ENCODE results near the gene PDIA2.

The PDIA2 gene

DNA sequence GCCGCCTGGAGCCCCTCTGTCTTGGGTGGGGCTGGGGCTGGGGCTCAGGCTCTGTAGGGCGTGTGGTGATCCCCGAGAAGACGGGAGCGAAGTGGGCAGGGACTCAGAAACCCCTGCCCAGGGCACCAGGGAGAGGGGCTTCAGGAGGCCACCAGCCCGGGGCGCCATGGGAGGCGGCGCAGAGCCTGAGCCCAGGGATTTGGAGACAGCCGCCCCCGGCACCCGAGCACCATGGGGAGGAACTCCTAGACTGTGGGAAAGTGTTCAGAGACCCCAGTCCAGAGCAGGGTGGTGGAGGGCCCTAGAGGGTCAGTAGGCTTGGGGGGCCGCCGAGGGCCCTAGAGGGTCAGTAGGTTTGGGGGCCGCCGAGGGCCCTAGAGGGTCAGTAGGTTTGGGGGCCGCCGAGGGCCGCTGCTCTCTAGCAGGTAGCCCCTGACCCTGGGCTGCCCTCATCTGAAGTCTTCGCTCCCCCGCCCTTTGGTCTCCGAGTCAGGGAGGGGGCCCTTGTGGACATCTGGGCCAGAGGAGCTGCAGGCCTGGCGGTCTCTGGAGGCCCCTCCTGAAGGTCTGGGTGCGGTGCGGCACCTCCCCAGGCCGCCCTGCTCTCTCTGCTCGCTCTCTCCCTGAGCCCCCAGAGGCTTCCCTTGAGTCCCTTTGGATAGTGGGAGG lies 1.8 kb upstream of the PDIA2 start:
- no peak for DNase-seq

DNA sequence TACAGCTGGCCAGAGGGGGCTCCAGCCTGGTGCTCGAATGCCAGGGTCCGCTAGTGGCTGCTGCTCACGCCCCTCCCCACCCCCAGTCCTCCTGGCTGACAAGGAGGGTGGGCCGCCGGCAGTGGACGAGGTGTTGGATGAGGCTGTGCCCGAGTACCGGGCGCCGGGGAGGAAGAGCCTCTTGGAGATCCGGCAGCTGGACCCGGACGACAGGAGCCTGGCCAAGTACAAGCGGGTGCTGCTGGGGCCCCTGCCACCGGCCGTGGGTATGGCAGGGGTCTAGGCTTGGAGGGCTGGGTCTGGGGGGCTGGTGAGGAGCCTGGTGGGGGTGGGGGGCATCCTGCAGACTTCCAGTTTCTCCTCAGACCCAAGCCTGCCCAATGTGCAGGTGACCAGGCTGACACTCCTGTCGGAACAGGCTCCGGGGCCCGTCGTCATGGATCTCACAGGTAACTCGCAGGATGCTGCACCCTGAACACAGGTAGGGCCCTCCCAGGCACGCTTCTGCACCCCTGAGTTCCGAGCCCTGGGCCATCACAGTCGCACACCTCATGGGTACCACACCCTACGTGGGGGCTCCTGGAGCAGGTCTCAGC lies 1.2 kb upstream of the PDIA2 start:
- no peak for DNase-seq

DNA sequence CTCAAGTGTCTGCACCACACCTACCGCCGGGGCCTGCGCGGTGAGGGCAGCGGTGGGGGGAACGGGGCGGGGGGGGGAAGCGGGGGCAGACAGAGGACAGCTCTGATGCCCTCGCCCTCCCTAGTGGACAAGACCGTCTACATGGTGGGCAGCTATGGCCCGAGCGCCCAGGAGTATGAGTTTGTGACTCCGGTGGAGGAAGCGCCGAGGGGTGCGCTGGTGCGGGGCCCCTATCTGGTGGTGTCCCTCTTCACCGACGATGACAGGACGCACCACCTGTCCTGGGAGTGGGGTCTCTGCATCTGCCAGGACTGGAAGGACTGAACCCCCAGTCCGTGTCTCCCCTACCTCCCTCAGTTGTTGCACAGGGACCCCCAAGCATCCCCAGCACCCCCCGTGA lies 473 bp upstream of the PDIA2 start:
- DNase-seq: no peak

DNA sequence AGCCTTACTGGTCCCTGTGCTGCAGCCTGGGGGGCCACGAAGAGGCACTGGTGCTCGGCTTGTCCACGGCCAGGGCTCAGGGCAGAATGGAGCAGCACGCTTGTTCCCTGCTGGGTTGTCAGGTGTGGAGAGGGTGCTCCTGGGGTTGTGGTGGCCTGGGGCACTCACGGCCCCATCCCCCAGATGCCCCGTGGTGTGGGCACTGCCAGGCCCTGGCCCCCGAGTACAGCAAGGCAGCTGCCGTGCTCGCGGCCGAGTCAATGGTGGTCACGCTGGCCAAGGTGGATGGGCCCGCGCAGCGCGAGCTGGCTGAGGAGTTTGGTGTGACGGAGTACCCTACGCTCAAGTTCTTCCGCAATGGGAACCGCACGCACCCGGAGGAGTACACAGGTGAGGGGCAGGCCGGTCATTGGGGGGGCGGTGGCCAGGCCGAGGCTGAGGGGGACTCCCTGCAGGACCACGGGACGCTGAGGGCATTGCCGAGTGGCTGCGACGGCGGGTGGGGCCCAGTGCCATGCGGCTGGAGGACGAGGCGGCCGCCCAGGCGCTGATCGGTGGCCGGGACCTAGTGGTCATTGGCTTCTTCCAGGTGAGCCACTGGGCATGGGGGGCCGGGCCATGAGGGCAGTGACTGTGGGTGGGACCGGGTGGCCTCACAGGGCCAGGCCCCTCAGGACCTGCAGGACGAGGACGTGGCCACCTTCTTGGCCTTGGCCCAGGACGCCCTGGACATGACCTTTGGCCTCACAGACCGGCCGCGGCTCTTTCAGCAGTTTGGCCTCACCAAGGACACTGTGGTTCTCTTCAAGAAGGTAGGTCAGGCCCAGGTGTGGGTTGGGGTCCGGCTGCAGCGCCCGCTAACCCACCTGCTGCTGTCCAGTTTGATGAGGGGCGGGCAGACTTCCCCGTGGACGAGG lies 1.5 kb downstream of the PDIA2 start:
- no peak for DNase-seq

DNA sequence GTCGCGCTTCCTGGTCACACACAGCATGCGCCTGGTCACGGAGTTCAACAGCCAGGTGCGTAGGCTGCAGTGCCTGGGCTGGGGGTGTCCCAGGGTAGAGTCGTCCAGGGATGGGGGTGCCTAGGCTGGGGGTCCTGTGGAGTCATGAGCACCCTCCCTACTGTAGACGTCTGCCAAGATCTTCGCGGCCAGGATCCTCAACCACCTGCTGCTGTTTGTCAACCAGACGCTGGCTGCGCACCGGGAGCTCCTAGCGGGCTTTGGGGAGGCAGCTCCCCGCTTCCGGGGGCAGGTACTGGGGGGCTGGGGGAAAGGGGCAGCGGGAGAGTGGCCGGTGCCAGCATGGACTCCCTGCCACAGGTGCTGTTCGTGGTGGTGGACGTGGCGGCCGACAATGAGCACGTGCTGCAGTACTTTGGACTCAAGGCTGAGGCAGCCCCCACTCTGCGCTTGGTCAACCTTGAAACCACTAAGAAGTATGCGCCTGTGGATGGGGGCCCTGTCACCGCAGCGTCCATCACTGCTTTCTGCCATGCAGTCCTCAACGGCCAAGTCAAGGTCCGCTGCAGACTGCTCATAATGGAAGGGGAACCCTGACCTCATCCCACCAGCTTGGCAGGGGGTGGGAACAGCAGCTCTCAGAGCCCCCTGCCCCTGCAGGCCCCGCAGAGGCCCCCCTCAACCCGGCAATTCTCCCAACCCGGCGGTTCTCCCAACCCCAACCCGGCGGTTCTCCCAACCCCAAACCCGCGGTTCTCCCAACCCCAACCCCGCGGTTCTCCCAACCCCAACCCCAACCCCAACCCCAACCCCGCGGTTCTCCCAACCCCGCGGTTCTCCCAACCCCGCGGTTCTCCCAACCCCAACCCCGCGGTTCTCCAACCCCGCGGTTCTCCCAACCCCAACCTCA lies 2.4 kb downstream of the PDIA2 start:
- no peak for DNase-seq

DNA sequence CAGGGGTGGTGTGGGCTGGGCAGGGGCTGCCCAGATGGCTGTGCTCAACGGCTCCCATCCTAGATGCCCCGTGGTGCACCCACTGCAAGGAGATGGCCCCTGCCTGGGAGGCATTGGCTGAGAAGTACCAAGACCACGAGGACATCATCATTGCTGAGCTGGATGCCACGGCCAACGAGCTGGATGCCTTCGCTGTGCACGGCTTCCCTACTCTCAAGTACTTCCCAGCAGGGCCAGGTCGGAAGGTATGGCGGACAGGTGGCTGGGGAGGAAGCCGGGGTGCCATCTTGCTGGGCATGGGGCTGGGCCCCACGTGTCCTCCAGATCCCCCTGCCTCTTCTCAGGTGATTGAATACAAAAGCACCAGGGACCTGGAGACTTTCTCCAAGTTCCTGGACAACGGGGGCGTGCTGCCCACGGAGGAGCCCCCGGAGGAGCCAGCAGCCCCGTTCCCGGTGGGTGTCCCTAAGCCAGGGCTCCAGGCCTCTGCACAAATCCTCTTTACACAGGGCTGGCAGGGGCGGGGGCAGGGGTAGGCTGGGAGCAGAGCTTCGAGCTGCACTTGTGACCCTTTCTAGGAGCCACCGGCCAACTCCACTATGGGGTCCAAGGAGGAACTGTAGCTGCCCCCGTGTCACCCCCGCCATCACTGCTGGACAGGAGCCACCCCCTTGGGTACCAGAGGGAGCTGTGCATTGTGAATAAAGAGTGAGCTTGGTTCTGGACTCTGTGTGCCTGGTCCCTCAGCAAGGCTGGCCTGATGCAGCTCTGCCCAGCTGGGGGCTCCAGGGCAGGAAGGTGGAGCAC lies 3.7 kb downstream of the PDIA2 start:
- DNase-seq: no peak

DNA sequence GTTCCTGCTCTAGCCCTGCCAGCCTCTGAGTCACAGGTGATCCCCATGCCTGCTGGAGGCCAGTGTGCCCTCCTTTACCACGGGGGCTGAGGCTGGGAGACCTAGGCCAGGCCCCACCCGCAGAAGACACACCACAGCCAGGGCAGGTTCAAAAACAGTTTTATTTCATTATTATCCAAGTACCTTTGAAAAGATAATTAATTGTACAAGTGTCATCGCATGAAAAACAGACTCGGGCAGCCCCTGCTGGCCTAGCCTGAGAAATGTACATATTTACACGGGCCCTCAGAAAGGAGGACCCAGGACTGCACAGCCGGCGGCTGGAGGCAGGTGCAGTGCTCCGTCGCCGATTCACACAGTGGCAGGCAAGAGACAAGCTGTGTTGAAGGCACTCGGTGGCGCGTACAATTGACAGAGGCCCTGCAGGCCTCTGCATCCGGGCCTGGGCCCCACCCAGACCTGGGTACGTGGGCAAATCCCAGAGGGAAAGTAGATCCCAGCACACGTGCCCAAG lies 4.4 kb downstream of the PDIA2 start:
- no peak for DNase-seq

DNA sequence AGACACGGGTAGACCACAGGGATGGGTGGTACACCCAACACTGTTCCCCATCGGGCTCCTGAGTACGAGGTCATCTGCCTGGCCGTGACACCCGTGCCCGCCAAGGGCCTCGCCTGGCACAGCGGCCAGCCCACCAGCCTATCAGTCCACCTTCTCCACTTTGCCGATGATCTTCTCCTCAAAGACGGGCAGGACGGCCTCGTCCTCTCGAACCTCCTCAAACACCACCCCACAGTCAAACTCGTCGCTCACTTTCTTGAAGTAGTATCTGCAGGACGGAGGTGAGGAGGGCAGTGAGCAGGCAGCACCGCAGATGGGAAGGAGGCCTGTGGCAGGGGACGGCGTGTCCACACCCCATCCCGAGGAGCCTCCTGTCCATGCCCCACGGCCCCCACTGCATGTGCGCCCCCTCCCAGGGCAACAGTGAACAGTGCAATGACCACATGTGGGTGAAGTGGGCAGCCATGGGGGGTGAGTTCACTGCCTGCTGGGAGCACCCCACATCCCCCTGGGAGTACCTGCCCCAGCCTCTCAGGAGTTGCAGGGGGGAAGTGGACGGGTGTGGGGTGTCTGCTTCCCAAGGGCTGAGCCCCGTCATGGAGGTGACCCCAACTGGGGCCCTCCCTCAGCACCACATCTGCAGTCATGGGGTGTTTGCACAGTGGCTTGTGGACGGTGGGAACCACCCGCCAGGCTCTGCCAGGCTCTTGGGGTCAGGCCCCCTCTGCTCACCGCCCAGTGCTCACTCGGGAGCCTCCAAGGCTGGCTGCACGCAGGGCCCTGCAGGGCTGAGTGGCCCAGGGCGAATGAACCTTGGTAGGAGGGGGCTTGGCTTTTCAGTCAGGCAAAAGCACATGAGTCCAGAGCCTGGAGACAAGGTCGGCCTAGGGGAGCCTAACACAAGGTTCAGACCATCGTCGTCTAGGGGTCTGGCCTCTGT lies 5.3 kb downstream of the PDIA2 start:
- no peak for DNase-seq

DNA sequence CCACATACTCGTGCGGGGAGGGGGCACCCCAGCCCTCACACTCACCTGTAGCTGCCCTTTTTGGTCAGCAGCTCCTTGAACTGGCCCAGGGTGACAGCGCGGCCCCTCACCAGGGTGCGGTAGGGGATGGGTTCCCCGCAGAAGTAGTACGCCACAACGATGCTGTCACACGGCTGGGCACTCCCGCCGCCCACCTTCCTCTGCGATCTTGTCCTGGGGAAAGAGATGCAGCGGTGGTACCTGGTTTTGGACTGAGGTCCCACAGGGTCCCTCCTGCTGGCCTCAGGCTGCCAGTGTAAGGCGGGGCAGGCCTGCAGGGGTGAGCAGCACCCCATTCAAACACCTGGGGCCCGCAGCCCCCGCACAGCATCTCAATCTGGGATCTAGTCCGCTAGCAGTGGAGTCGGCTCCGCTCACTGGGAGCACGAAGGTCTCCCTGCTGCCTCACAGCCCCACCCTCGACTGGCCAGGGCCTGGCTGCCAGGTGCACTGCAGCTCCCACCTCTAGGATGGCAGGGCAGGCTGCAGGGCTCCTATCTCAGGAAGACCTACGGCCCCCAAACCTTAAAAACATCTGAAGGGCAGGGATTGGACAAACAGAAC lies 6.5 kb downstream of the PDIA2 start:
- no peak for DNase-seq

DNA sequence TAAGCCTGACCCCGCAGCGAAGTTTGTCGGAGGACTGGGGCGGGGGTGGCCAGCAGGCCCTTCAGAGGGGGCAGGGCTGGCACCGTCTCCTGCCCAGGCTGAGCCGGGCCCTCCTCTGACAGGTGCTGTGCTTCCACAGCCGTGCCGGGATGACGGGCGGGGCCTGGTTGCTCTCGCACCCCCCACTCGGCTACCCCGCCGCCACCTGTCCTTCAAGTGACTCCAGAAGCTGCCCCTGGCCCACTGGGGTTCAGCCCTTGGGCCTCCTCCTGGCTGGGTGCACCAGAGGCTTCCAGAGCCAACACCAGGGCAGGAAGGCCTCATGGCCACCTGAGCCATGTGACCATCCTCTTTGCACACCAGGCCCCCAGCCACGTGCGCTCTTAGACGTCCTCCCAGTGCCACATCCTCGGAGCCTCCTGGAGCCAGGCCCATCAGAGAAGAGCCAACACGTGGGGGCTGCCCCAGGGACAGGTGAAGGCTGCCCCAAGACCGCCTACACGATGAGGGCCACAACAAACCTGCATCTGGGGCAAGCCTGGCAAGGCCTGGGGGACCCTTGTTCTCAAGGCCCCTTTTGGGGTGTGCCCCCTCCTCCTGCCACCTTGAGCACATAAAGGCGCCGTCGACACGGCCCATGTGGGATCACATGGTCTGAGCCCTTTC lies 7.2 kb downstream of the PDIA2 start:
- DNase-seq: no peak

DNA sequence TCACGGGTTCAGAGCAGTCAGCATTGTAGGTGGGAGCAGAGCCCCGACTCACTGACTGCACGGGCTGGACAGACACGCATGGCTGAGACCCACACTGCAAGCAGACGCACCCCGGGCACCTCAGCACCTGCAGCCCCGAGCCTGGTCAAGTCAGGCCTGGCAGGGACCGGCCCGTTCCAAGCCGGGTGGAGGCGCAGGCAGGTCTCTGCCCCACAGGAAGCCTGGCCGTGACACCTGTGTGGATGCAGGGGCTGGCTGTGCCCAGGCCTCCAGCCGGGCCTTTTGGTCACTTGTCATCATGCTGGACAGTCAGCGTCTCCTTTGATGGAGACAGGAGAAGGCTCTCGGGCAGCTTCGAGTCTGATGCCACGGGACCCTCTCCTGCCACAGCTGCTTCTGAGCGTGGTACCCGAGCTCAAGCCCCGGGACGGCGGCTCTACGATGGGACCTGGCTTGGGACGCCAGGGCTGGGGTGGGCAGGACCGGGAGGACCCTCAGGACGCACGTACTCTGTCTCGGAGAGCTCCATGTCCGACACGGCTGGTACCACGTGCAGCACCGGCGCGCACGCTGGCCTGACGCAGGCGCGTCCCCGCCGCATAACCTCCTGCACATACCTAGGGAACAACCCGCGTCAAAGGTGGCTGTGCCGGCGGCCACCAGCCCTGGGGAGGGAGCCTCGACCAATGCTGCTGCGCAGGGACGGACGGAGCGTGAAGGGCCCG lies 7.9 kb downstream of the PDIA2 start:
- DNase-seq: no peak

DNA sequence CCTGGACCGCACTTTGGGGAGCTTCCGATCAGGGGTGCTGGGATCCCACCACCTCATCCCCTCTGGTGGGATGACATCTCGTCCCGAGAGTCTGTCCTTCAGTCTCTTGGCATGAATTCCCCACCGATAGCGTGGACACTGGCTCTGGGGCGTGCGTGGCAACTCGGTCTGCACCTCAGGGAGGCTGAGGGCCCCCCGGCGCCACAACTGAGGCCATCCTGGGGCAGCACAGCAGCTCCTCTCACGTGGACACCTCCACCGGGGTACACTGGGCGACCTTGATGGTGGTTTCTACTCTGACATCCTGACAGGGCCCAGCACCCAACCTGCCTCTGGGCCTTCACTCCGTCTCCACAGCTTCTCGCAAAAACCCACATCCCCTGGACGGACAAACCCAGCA lies 8.6 kb downstream of the PDIA2 start:
- DNase-seq: no peak

DNA sequence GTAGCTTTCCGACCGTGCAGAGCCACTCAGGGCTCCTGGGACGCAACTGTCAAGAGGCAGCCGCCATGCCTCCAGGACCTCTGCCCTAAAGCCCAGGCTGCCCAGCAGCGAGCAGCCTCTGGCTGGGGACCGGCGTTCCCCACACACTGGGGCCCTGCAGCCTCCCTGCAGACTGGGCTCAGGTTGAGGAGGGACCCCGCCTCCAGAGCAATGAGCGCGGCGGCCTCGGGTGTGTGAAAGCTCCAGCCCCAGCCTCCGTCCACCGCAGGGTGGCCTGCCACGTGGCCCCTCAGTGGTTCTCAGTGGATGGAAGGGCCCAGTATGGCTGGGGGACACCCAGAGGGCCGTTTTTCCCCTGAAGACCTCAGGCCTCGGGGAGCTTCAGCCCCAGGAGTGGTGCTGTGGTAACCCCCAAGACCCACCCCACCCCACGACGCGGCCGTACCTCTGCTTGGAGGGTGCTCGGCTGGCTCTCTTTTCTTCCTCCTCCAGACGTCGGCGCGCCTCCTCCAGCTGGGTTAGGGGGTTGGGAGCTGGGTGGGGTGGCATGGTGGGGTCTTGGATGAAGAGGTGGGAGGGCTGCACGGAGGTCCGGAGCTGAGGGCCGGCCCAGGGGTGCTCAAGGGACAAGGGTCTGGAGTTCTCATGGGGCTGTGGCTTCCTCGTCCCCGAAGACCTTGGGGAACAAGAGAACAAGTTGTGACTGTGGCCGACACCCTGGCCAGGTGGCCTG lies 10.2 kb downstream of the PDIA2 start:
- no peak for DNase-seq

DNA sequence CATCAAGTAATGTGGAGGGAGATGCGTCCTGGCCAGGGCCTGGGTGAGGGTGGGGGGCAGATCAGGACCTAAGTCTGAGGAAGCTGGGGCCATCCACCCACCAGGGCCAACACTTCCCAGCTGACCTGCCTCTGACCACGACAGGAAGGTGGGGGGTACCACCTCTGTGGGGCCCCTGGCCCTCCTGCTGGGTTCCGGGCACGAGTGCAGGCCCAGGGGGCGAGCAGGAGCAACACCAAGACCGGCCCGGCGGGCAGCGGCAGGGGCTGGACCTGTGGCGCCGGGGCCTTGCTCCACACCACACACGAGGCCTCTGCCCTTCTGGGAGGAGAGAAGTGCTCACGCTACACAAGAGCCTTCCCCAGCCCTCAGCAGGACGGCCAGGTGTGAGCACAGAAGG lies 13.3 kb downstream of the PDIA2 start:
- DNase-seq: no peak

DNA sequence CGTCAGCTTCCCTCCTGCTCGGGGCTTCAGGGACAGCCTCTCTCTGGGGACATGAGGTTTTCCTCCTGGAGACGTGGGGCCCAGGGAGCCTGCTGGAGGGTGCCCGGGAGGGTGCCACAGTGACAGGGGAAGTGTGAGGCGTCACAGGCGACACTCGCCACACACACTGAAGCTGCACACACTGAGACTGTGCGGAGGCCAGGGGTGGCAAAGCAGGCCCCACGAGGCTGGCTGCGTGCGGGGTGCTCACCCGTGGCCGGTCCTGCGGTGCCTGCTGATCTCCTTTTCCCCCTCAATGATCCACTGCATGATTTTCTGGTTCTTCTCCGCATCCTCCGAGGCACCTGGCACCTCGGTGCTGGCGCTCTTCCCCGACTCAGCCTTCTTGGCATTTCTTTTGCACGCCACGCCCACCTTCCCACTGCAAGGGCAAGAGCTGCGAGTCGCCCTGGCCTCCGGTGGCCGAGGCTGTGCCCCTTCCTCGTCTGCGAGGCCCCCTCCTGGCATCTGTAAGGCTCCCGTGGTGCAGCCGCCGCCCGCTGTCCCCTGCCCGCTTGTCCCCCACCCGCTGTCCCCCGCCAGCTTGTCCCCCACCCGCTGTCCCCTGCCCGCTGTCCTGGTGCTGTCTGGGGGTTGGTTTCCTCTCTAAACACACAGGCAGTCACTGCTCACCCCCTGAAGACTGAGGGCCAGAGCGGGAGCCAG lies 14.0 kb downstream of the PDIA2 start:
- no peak for DNase-seq

DNA sequence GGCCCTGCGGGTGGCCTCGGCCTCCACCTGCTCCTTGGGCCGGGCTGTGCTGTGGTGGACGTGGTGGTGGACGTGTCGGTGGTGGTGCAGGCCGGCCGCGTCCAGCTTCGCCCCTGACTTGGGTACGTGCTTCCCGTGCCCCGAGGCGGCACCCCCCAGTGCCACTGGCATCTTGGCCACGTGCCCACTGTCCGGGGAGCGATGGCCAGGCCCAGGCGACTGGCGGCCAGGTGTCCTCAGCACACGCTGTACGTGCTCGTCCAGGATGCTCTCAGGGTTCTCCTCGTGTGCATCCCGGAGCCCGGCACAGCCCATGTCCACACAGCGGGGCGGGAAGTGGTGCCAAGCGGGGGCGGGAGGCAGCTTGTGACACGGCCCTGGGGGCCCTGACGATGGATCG lies 14.9 kb downstream of the PDIA2 start:
- DNase-seq: no peak

DNA sequence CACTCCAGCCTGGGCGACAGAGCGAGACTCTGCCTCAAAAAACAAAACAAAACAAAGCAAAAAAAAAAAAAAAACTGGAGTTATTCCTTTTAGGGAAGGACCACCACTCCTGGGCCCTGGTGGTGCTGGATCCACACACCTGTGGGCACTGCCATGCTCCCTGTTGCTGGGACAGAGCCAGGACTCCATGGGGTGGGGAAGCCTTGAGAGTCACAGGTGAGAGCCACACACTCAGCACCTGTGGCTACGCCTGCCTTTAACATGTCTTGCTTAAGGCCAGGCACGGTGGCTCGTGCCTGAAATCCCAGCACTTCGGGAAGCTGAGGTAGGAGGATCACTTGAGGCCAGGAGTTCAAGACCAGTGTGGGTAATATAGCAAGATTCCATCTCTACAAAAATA lies 18.3 kb downstream of the PDIA2 start:
- DNase-seq: no peak

All from central memory CD4-positive, alpha-beta T cell (primary cell).